K562 (cell line): ENCODE measurements around the gene EFCAB12. TPM values are rescaled to one million over a fixed set of nuclear protein-coding genes. Genes with fewer than 3 reads are reported as not detected.
A peak's percentile ranks its signal among the peaks of the same experiment; 100 is the strongest.

Source experiments
- ARHGAP35 ChIP-seq: fragments of 450-650 bp; IDR thresholded peaks from 2 replicates; pipeline ENCODE4 v1.6.1; 2018; ENCODE audit not compliant: partially characterized antibody
- CBX1 ChIP-seq: sonication (generic); IDR thresholded peaks from 2 replicates; pipeline ENCODE4 v1.6.1; 2016; ENCODE audit warnings: antibody characterized with exemption, low read depth, mild to moderate bottlenecking
- FOXK2 ChIP-seq, 2 experiments: fragments of 450-650 bp; IDR thresholded peaks in 1 of 2; conservative IDR thresholded peaks in 1 of 2; 2 replicates each; pipeline ENCODE4 v1.6.1; 2016; ENCODE audit warnings: low read depth in 2 of 2, mild to moderate bottlenecking in 1 of 2
- GABPA ChIP-seq: fragments of 200-800 bp; sonication (Bioruptor generic); conservative IDR thresholded peaks from 2 replicates; pipeline ENCODE4 v1.6.1; 2016; ENCODE audit warnings: low read depth, missing genetic modification characterization, missing compliant biosample characterization
- GTF2B ChIP-seq: IDR thresholded peaks from 2 replicates; pipeline ENCODE4 v1.6.1; 2011; ENCODE audit not compliant: insufficient read length; ENCODE audit errors: extremely low read depth
- NFE2L1 ChIP-seq: fragments of 450-650 bp; IDR thresholded peaks from 2 replicates; pipeline ENCODE4 v1.6.1; 2016; ENCODE audit warnings: missing genetic modification characterization, low read depth, mild to moderate bottlenecking, missing compliant biosample characterization, moderate library complexity, borderline replicate concordance
- POLR2H ChIP-seq: IDR thresholded peaks from 2 replicates; pipeline ENCODE4 v1.6.1; 2016; ENCODE audit warnings: missing genetic modification characterization, low read depth, mild to moderate bottlenecking, control low read depth, missing compliant biosample characterization, moderate library complexity
- RBM39 ChIP-seq: fragments of 200-400 bp; formaldehyde crosslinking; optimal IDR thresholded peaks from 2 replicates; pipeline ENCODE3; 2018; ENCODE audit warnings: low read depth, low read length
- SIN3A ChIP-seq, 2 experiments: fragments of 150-350 bp in 1 of 2; IDR thresholded peaks; 2 replicates each; pipeline ENCODE4 v1.6.1; 2011 to 2016; ENCODE audit warnings: borderline replicate concordance in 2 of 2, low read depth in 2 of 2, low read length in 2 of 2, mild to moderate bottlenecking in 2 of 2, moderate library complexity in 2 of 2; ENCODE audit not compliant: control insufficient read depth in 1 of 2
- SMAD1 ChIP-seq: fragments of 150-350 bp; IDR thresholded peaks from 2 replicates; pipeline ENCODE4 v1.6.1; 2014; ENCODE audit warnings: low read length, low read depth; ENCODE audit not compliant: partially characterized antibody
- SMAD3 ChIP-seq: fragments of 450-650 bp; formaldehyde crosslinking; conservative IDR thresholded peaks from 2 replicates; pipeline ENCODE4 v1.4.0; 2020; ENCODE audit warnings: mild to moderate bottlenecking
- SRSF9 ChIP-seq: fragments of 200-400 bp; formaldehyde crosslinking; IDR thresholded peaks from 2 replicates; pipeline ENCODE4 v1.6.1; 2017; ENCODE audit warnings: low read depth, low read length, borderline replicate concordance
- XRCC4 ChIP-seq: IDR thresholded peaks from one replicate; pipeline ENCODE4 v1.6.1; 2011; ENCODE audit not compliant: insufficient read depth, insufficient read length; ENCODE audit errors: extremely low read depth
- ZHX1 ChIP-seq: fragments of 150-350 bp; conservative IDR thresholded peaks from 2 replicates; pipeline ENCODE4 v1.6.1; 2014; ENCODE audit warnings: low read length
- ZNF121 ChIP-seq: sonication (generic); formaldehyde crosslinking; conservative IDR thresholded peaks from 2 replicates; pipeline ENCODE4 v1.8.0; 2022; ENCODE audit warnings: missing genetic modification reagents
- ZNF143 ChIP-seq: sonication (generic); formaldehyde crosslinking; IDR thresholded peaks from 2 replicates; pipeline ENCODE4 v1.9.0; 2022; ENCODE audit warnings: mild to moderate bottlenecking, missing genetic modification reagents
- ZNF197 ChIP-seq: fragments of 200-800 bp; sonication (Bioruptor generic); IDR thresholded peaks from 2 replicates; pipeline ENCODE4 v1.6.1; 2016; ENCODE audit warnings: low read depth, missing genetic modification characterization, missing compliant biosample characterization
- ZNF444 ChIP-seq: fragments of 250-450 bp; sonication (Bioruptor Pico); IDR thresholded peaks from 2 replicates; pipeline ENCODE4 v1.4.0; 2020; ENCODE audit warnings: mild to moderate bottlenecking, moderate library complexity
- ZNF561 ChIP-seq: fragments of 450-650 bp; formaldehyde crosslinking; conservative IDR thresholded peaks from 2 replicates; pipeline ENCODE4 v1.4.0; 2020; ENCODE audit warnings: mild to moderate bottlenecking, moderate library complexity
- ZNF766 ChIP-seq: fragments of 200-800 bp; sonication (Bioruptor generic); conservative IDR thresholded peaks from 2 replicates; pipeline ENCODE4 v1.6.1; 2016; ENCODE audit warnings: missing genetic modification characterization, missing compliant biosample characterization
- ZNF830 ChIP-seq: fragments of 250-450 bp; sonication (Bioruptor Pico); IDR thresholded peaks from 2 replicates; pipeline ENCODE4 v1.5.0; 2021; ENCODE audit warnings: mild to moderate bottlenecking
- polyA plus RNA-seq, 8 experiments: library from polyadenylated mRNA; depleted of rRNA in 4 of 8; stranded (reverse) in 5 of 8; unstranded in 3 of 8; fragments of >200 nt; fragmentation: Nextera tagmentation in 2 of 8; fragmentation: Illumina TruSeq in 1 of 8; extraction: Ambion mirVana in 2 of 8; extraction: Trizol in 1 of 8; gene quantifications; 2 replicates each; pipeline versions ENCODE4 v1.2.1 to v1.2.3, GENCODE V29; 2011 to 2014; ENCODE audit warnings: inconsistent platforms in 1 of 8, missing spikeins in 1 of 8
- total RNA-seq, 7 experiments: library from RNA; depleted of rRNA in 6 of 7; stranded (reverse); fragments of >200 nt in 6 of 7; fragmentation: Illumina TruSeq in 2 of 7; extraction: Trizol in 2 of 7; gene quantifications; 2 replicates each; pipeline versions ENCODE4 v1.2.1 to v1.2.3, GENCODE V29; 2011 to 2021; ENCODE audit warnings: low replicate concordance in 1 of 7
- TF ChIP-seq, protein P1 (sequence below), 2 experiments: fragments of 450-650 bp in 1 of 2; IDR thresholded peaks; 2 replicates each; pipeline ENCODE4 v1.6.1; 2011 to 2017; ENCODE audit warnings: low read depth in 2 of 2, antibody characterized with exemption in 1 of 2, borderline replicate concordance in 1 of 2, low read length in 1 of 2, mild to moderate bottlenecking in 1 of 2, mixed read lengths in 1 of 2; ENCODE audit not compliant: control insufficient read depth in 1 of 2

EFCAB12 gene
- total and polyA plus RNA-seq, 9 of the 15 experiments (the other 6 are each of a cell fraction or from before 2014, with no cell fraction given): 0.08 to 0.95 (median 0.56) TPM; not detected in 1

GRCh38 chr3:129399895-129400357 lies 28.5 kb downstream of the EFCAB12 start (continued):
- TF ChIP-seq ZHX1: no peak
- peak; percentile 79; the same call in 1 of the 2 replicates for TF ChIP-seq CBX1
- peak; percentile 84 for TF ChIP-seq GTF2B
- no peak for TF ChIP-seq NFE2L1 (tag)
- TF ChIP-seq SIN3A (IDR thresholded peaks at IDR 0.05; ENCODE audit: borderline replicate concordance in 2 of 2, control insufficient read depth in 1 of 2, low read depth in 2 of 2, low read length in 2 of 2): 0 out of 4 replicates have a peak, but pooled peaks of 1 of the 2 experiments have one; percentile 10
- TF ChIP-seq SMAD3: no peak
- TF ChIP-seq ZNF444 (CRISPR knock-in tag): no peak
- TF ChIP-seq SMAD1: no peak
- TF ChIP-seq SRSF9: no peak
- 0 out of 2 replicates have a peak, but pooled peaks have one; percentile 21 for TF ChIP-seq ZNF121 (CRISPR knock-in tag)
- 0 out of 2 replicates have a peak, but pooled peaks have one; percentile 55 for TF ChIP-seq ZNF197 (CRISPR knock-in tag)
- TF ChIP-seq ZNF143 (CRISPR knock-in tag): no peak
- no peak for TF ChIP-seq RBM39
- TF ChIP-seq ARHGAP35: peak; percentile 82
- TF ChIP-seq ZNF766 (CRISPR knock-in tag): 0 out of 2 replicates have a peak, but pooled peaks have one; percentile 10
- no peak for TF ChIP-seq XRCC4
- peak in 1 of 2 experiments; percentile 6; a peak in 1 of 4 replicates for TF ChIP-seq FOXK2 (conservative IDR thresholded peaks at IDR 0.05 in 1 of 2, IDR thresholded peaks at IDR 0.05 in 1 of 2; ENCODE audit: low read depth in 2 of 2)
- TF ChIP-seq GABPA: 0 out of 2 replicates have a peak, but pooled peaks have one; percentile 8
- TF ChIP-seq POLR2H (tag): peak; percentile 74
- TF ChIP-seq ZNF830 (CRISPR knock-in tag): no peak
- TF ChIP-seq, protein P1, sequence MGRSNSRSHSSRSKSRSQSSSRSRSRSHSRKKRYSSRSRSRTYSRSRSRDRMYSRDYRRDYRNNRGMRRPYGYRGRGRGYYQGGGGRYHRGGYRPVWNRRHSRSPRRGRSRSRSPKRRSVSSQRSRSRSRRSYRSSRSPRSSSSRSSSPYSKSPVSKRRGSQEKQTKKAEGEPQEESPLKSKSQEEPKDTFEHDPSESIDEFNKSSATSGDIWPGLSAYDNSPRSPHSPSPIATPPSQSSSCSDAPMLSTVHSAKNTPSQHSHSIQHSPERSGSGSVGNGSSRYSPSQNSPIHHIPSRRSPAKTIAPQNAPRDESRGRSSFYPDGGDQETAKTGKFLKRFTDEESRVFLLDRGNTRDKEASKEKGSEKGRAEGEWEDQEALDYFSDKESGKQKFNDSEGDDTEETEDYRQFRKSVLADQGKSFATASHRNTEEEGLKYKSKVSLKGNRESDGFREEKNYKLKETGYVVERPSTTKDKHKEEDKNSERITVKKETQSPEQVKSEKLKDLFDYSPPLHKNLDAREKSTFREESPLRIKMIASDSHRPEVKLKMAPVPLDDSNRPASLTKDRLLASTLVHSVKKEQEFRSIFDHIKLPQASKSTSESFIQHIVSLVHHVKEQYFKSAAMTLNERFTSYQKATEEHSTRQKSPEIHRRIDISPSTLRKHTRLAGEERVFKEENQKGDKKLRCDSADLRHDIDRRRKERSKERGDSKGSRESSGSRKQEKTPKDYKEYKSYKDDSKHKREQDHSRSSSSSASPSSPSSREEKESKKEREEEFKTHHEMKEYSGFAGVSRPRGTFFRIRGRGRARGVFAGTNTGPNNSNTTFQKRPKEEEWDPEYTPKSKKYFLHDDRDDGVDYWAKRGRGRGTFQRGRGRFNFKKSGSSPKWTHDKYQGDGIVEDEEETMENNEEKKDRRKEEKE (IDR thresholded peaks at IDR 0.05; ENCODE audit: borderline replicate concordance in 1 of 2, control insufficient read depth in 1 of 2, low read depth in 2 of 2, low read length in 1 of 2): peak in 1 of 2 experiments; percentile 98; a peak in 2 of 4 replicates
- no peak for TF ChIP-seq ZNF561 (CRISPR knock-in tag)
